Measurements from ENCODE around the gene PIK3AP1.

PIK3AP1 gene

GRCh38 chr10:96608262-96608661, 112.1 kb downstream of the PIK3AP1 start:
- DNase-seq (ENCODE audit: low read depth), result no peak

- DNase-seq (ENCODE audit: low read depth), result no peak
These were observed 113.4 kb downstream of the PIK3AP1 start for GRCh38 chr10:96606946-96607345.

GRCh38 chr10:96606216-96606615, 114.1 kb downstream of the PIK3AP1 start:
- DNase-seq (ENCODE audit: low read depth), result no peak

GRCh38 chr10:96600337-96600736, 120.0 kb downstream of the PIK3AP1 start:
- no peak for DNase-seq (ENCODE audit: low read depth)

GRCh38 chr10:96598846-96599245, 121.5 kb downstream of the PIK3AP1 start:
- DNase-seq (ENCODE audit: low read depth), result no peak

- no peak for DNase-seq (ENCODE audit: low read depth)
These were observed 123.6 kb downstream of the PIK3AP1 start for GRCh38 chr10:96596422-96597407.

- DNase-seq (ENCODE audit: low read depth), result no peak
These were observed 124.6 kb downstream of the PIK3AP1 start for GRCh38 chr10:96595741-96596140.

GRCh38 chr10:96591946-96592345, 128.4 kb downstream of the PIK3AP1 start:
- DNase-seq (ENCODE audit: low read depth), result no peak

GRCh38 chr10:96588616-96589419, 131.5 kb downstream of the PIK3AP1 start:
- DNase-seq (ENCODE audit: low read depth), result no peak

- DNase-seq (ENCODE audit: low read depth), result no peak
These were observed 132.2 kb downstream of the PIK3AP1 start for GRCh38 chr10:96588060-96588554.

- DNase-seq (ENCODE audit: low read depth), result peak; percentile 25
These were observed 132.9 kb downstream of the PIK3AP1 start for GRCh38 chr10:96587264-96588059.

- peak; percentile 56 for DNase-seq (ENCODE audit: low read depth)
These were observed 133.7 kb downstream of the PIK3AP1 start, which contains the start of gene TM9SF3 for GRCh38 chr10:96586419-96587263. Gene TM9SF3 (minus strand): TSS chr10:96587012. CDS start chr10:96586835, 177 bp downstream.

- no peak for DNase-seq (ENCODE audit: low read depth)
These were observed 134.4 kb downstream of the PIK3AP1 start for GRCh38 chr10:96585736-96586418.

GRCh38 chr10:96584474-96584873, 135.8 kb downstream of the PIK3AP1 start:
- DNase-seq (ENCODE audit: low read depth), result no peak

GRCh38 chr10:96584035-96584434, 136.3 kb downstream of the PIK3AP1 start:
- DNase-seq (ENCODE audit: low read depth), result no peak

- no peak for DNase-seq (ENCODE audit: low read depth)
These were observed 141.2 kb downstream of the PIK3AP1 start for GRCh38 chr10:96579133-96579532.

- DNase-seq (ENCODE audit: low read depth), result no peak
These were observed 141.7 kb downstream of the PIK3AP1 start for GRCh38 chr10:96578633-96579032.

GRCh38 chr10:96578022-96578421, 142.3 kb downstream of the PIK3AP1 start:
- DNase-seq (ENCODE audit: low read depth), result no peak

- DNase-seq (ENCODE audit: low read depth), result no peak
These were observed 143.2 kb downstream of the PIK3AP1 start for GRCh38 chr10:96577069-96577468.

All from CMK (cell line).